ENCODE data around the gene TRNT1. TPM values are rescaled to one million over a fixed set of nuclear protein-coding genes. Genes with fewer than 3 reads are reported as not detected.

Gene TRNT1
- total and polyA plus RNA-seq, 7 experiments from 2014 or later = 22.7 to 44.5 (median 36.7) TPM

DNA sequence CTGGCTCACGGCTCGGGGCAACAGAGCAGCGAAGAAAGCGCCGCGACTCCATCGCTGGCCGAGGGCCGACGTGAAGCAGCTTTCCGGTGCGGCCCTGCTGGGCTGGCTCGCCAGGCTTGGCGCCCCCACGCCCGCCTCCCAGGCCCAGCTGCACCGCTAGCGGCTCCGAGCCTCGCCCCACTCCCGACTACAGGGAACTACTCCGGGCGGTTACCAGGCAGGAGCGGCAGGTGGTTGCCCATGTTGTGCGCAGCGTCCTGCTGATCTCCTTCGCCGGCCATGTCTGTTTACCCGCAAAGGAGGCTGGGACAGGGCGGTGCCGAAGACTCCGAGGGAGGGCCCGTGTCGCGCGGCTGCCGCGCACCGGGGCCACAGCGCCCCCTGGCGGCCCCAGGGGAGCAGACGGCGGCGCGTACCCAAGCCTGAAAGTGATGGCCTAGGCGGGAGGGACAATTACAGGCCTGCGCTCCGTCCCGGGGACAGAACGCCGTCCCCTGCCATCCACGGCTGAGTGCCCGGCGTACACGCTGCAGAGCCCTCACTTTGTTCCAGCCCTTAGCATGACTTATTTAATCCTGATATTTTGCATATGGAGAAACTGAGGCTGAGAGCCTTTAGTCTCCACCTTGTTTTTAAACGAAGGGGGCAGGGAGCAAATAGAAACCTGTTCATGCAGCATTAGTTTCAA, 52.8 kb downstream of the TRNT1 start, which contains the start of gene CRBN:
Gene CRBN, minus strand, starts transcription at position 285 of the 688 bp plus-strand sequence. Its CDS starts 4 bp downstream, at position 281.
- H3K4me1 Mint-ChIP-seq = peaks cover 28 to 56% (median 46%) of the 10 kb centered on the region in 7 donors
- POLR2A ChIA-PET = interaction anchor here (1.0 to 7.4 kb wide), 2 partner anchors 12 to 1120 kb away, joined by 4 to 72 read pairs; no protein-coding TSS in a partner anchor

DNA sequence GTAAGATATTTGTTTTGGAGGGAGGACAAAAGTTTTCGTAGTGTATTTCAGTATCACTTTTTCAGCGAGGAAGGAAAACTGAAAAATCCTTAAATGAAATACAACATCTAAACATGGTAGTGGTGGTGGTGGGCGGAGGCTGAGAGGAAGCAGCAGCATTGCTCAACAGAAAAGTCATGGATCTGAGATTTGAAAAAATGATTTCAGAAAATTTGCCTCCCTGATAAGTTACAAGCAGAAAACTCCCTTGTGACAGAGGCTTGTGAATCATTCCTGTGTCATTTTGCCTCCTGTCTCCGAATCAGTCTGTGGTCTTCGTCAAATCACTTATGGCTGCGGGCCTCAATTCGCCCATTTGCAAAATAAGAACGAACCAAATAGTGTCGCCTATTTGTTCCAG, 53.7 kb downstream of the TRNT1 start:
- ChIA-PET POLR2A (interaction anchor here (7.4 kb wide), 1 partner anchor 11 kb away, joined by 72 read pairs; no protein-coding TSS in a partner anchor), CTCF (interaction anchor here (0.6 to 1.1 kb wide), 2 partner anchors 29 to 1113 kb away, joined by 3 to 4 read pairs; no protein-coding TSS in a partner anchor)
- H3K27ac Mint-ChIP-seq = peak overlapping the region in 6 of 9 donors; percentile 4 to 98 (median 64)
- H3K4me1 Mint-ChIP-seq = peaks cover 26 to 47% (median 37%) of the 10 kb centered on the region in 7 donors
- Histone ChIP-seq H3K27ac (ENCODE audit: low read depth, low read length) (no peak overlapping the region), H3K36me3 (ENCODE audit: control insufficient read depth in 2 of 3, insufficient read depth in 3 of 3, low read length in 3 of 3) (peaks cover 0 to 5% (median 0%) of the 10 kb centered on the region in 3 experiments), H3K4me1 (ENCODE audit: control insufficient read depth in 2 of 2, insufficient read depth in 2 of 2, low read length in 2 of 2) (peaks cover 24 to 31% of the 10 kb centered on the region in 2 donors), H3K27me3 (ENCODE audit: control insufficient read depth in 2 of 2, insufficient read depth in 2 of 2, low read length in 2 of 2) (no peaks in the 10 kb centered on the region), H3K9me3 (ENCODE audit: control insufficient read depth in 2 of 3, low read length in 3 of 3) (no peaks in the 10 kb centered on the region), H3K4me3 (ENCODE audit: low read length) (no peak overlapping the region)
- ATAC-seq (no peak), DNase-seq (no peak)
- H3K9me3 Mint-ChIP-seq = peaks cover 0 to 3% (median 0%) of the 10 kb centered on the region in 11 donors
- intact Hi-C loops (cut with micrococcal nuclease) = no loop called here
- peaks cover 0 to 14% (median 5%) of the 10 kb centered on the region in 5 donors for H3K36me3 Mint-ChIP-seq
- H3K27me3 Mint-ChIP-seq = peaks cover 0 to 22% (median 0%) of the 10 kb centered on the region in 5 donors
- H3K4me3 Mint-ChIP-seq = peak overlapping the region in 6 of 10 donors; percentile 12 to 96 (median 19)

More for the DNA sequence above, 52.8 kb downstream of the TRNT1 start, which contains the start of gene CRBN:
- peaks cover 0 to 19% (median 9%) of the 10 kb centered on the region in 5 donors for H3K36me3 Mint-ChIP-seq
- DNase-seq (peak; percentile 82 to 91 (median 89)), ATAC-seq (peak; percentile 100)
- H3K4me3 Mint-ChIP-seq = peak within 1 kb of the TSS; percentile 88 to 99 (median 94)
- CTCF ChIA-PET = interaction anchor here (0.8 to 0.9 kb wide), 3 partner anchors 10 to 21 kb away, joined by 3 to 5 read pairs (median 3); no protein-coding TSS in a partner anchor
- peaks cover 0 to 2% (median 0%) of the 10 kb centered on the region in 11 donors for H3K9me3 Mint-ChIP-seq
- Histone ChIP-seq H3K36me3 (ENCODE audit: control insufficient read depth in 2 of 3, insufficient read depth in 3 of 3, low read length in 3 of 3) (peaks cover 0 to 5% (median 0%) of the 10 kb centered on the region in 3 experiments), H3K4me1 (ENCODE audit: control insufficient read depth in 2 of 2, insufficient read depth in 2 of 2, low read length in 2 of 2) (peaks cover 24 to 36% of the 10 kb centered on the region in 2 donors), H3K4me3 (ENCODE audit: low read length) (peak within 1 kb of the TSS; percentile 86), H3K27ac (ENCODE audit: low read depth, low read length) (peak within 1 kb of the TSS; percentile 87), H3K9me3 (ENCODE audit: control insufficient read depth in 2 of 3, low read length in 3 of 3) (no peaks in the 10 kb centered on the region), H3K27me3 (ENCODE audit: control insufficient read depth in 2 of 2, insufficient read depth in 2 of 2, low read length in 2 of 2) (no peaks in the 10 kb centered on the region)
- peak within 1 kb of the TSS; percentile 89 to 98 (median 95) for H3K27ac Mint-ChIP-seq
- H3K27me3 Mint-ChIP-seq = peaks cover 0 to 15% (median 0%) of the 10 kb centered on the region in 5 donors
- intact Hi-C loops (cut with micrococcal nuclease) = loop anchor here (1.0 to 10.0 kb wide), 13 partner anchors 8 to 1943 kb away; partner anchors contain the start of genes ARL8B (in 2 of the 2), ITPR1 (in 2 of the 2), SETMAR (in 2 of the 2) and TRNT1 (in 2 of the 2)

DNA sequence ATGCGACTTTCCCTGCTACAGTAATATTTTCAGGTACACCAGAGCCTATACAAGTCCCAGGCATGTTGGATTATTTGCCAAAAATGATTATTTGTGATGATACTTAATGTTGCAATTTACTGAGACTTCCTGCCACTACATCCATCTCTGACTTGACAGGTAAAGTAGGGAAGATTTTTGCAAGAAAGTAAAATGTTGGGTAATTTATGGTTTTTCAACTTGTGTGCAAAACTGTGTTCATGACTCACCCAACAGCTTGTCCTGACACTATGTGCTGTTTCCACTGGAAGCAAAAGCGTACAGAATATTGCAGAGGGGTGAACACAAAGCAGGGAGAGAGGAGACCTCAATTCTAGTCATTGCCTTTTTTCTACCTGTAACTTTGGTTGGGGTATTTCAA, 58.1 kb downstream of the TRNT1 start:
- Mint-ChIP-seq H3K36me3 (peaks cover 0 to 11% (median 0%) of the 10 kb centered on the region in 5 donors), H3K4me3 (no peak overlapping the region), H3K27me3 (peaks cover 0 to 41% (median 0%) of the 10 kb centered on the region in 5 donors), H3K4me1 (peaks cover 8 to 19% (median 12%) of the 10 kb centered on the region in 7 donors), H3K27ac (no peak overlapping the region), H3K9me3 (peaks cover 6 to 23% (median 13%) of the 10 kb centered on the region in 11 donors)
- intact Hi-C loops (cut with micrococcal nuclease) = no loop called here
- DNase-seq (no peak), ATAC-seq (no peak)
- Histone ChIP-seq H3K36me3 (ENCODE audit: control insufficient read depth in 2 of 3, insufficient read depth in 3 of 3, low read length in 3 of 3) (no peaks in the 10 kb centered on the region), H3K4me1 (ENCODE audit: control insufficient read depth in 2 of 2, insufficient read depth in 2 of 2, low read length in 2 of 2) (peaks cover 0 to 10% of the 10 kb centered on the region in 2 donors), H3K27ac (ENCODE audit: low read depth, low read length) (no peak overlapping the region), H3K9me3 (ENCODE audit: control insufficient read depth in 2 of 3, low read length in 3 of 3) (peaks cover 0 to 7% (median 0%) of the 10 kb centered on the region in 3 experiments), H3K4me3 (ENCODE audit: low read length) (no peak overlapping the region), H3K27me3 (ENCODE audit: control insufficient read depth in 2 of 2, insufficient read depth in 2 of 2, low read length in 2 of 2) (no peaks in the 10 kb centered on the region)
- ChIA-PET POLR2A (no interaction called here), CTCF (interaction anchor here (0.8 kb wide), 1 partner anchor 100 kb away, joined by 3 read pairs; no protein-coding TSS in a partner anchor)

DNA sequence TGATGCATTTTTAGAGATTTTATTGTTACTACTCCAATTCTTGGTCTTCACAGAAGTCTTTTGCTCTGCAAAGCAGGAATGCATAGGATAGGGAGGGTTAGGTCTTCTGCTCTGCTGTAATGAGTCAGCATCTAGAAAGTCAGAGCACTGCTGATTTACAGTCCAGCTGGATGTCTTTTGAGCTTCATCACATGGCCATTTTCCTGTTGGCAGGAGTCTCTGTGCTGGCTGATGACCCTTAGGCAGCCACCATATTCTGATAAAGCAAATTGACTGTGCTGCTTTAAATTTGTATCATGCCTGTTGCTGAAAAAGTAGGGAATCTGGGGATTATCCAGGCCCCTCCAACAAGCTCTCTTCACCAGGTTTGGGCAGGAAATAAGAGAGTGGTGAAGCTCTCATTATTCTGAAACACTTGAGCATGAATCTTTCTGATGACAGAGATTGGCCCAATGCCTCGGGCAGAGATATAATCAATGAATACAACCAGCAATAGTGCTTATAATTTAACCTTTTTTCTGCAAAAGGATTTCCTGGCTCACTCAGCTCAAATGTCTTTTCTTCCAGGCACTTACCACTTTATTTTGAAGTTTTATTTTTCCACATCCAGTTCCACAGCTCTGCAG, 62.5 kb downstream of the TRNT1 start:
- peaks cover 0 to 7% (median 0%) of the 10 kb centered on the region in 3 experiments for H3K9me3 ChIP-seq (ENCODE audit: control insufficient read depth in 2 of 3, low read length in 3 of 3)
- H3K27ac ChIP-seq (ENCODE audit: low read depth, low read length) = peak overlapping the region; percentile 19
- H3K27me3 ChIP-seq (ENCODE audit: control insufficient read depth in 2 of 2, insufficient read depth in 2 of 2, low read length in 2 of 2) = no peaks in the 10 kb centered on the region
- Mint-ChIP-seq H3K4me1 (peaks cover 27 to 52% (median 50%) of the 10 kb centered on the region in 7 donors), H3K27me3 (peaks cover 0 to 30% (median 0%) of the 10 kb centered on the region in 5 donors), H3K9me3 (peaks cover 6 to 23% (median 13%) of the 10 kb centered on the region in 11 donors), H3K36me3 (peaks cover 0 to 11% (median 1%) of the 10 kb centered on the region in 5 donors), H3K4me3 (peak overlapping the region in 7 of 10 donors; percentile 45 to 92 (median 53)), H3K27ac (peak overlapping the region in 8 of 9 donors; percentile 27 to 95 (median 86))
- H3K36me3 ChIP-seq (ENCODE audit: control insufficient read depth in 2 of 3, insufficient read depth in 3 of 3, low read length in 3 of 3) = no peaks in the 10 kb centered on the region
- H3K4me1 ChIP-seq (ENCODE audit: control insufficient read depth in 2 of 2, insufficient read depth in 2 of 2, low read length in 2 of 2) = peaks cover 20 to 42% of the 10 kb centered on the region in 2 donors
- no peak overlapping the region for H3K4me3 ChIP-seq (ENCODE audit: low read length)
- no peak for DNase-seq
- CTCF ChIA-PET = interaction anchor here (0.9 to 2.1 kb wide), 6 partner anchors 10 to 19 kb away, joined by 3 to 7 read pairs (median 4); partner anchors contain the start of gene CRBN
- intact Hi-C loops (cut with micrococcal nuclease) = no loop called here
- POLR2A ChIA-PET = interaction anchor here (1.1 to 5.8 kb wide), 3 partner anchors 9 to 16 kb away, joined by 3 to 72 read pairs (median 8); partner anchors contain the start of gene CRBN
- ATAC-seq = no peak

DNA sequence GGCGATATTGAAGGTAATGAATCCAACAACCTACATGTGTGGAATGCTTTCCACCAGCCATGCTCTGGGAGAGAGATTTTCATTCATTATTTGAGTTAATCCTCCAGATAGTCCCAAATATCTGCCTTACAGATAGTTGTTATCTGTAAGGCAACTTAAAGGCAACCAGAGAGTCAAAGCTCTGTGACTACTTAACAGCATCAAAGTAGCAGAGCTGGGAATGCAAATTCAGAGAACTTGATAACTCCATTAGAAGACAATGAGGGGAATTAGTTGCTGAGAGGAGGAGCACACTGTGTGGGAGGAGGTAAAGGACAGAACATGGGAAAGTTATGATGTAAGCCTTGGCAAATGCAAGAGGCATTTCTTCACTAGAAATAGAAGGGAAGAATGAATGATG, 63.2 kb downstream of the TRNT1 start:
- CTCF ChIA-PET = interaction anchor here (0.8 to 2.1 kb wide), 6 partner anchors 9 to 20 kb away, joined by 3 to 7 read pairs (median 4); partner anchors contain the start of gene CRBN
- H3K4me1 ChIP-seq (ENCODE audit: control insufficient read depth in 2 of 2, insufficient read depth in 2 of 2, low read length in 2 of 2) = peaks cover 20 to 42% of the 10 kb centered on the region in 2 donors
- H3K9me3 Mint-ChIP-seq = peaks cover 6 to 23% (median 13%) of the 10 kb centered on the region in 11 donors
- H3K4me1 Mint-ChIP-seq = peaks cover 27 to 53% (median 51%) of the 10 kb centered on the region in 7 donors
- peak overlapping the region in 7 of 10 donors; percentile 45 to 92 (median 53) for H3K4me3 Mint-ChIP-seq
- no peaks in the 10 kb centered on the region for H3K36me3 ChIP-seq (ENCODE audit: control insufficient read depth in 2 of 3, insufficient read depth in 3 of 3, low read length in 3 of 3)
- H3K36me3 Mint-ChIP-seq = peaks cover 0 to 11% (median 1%) of the 10 kb centered on the region in 5 donors
- H3K27me3 Mint-ChIP-seq = peaks cover 0 to 24% (median 0%) of the 10 kb centered on the region in 5 donors
- no peak overlapping the region for H3K27ac ChIP-seq (ENCODE audit: low read depth, low read length)
- ATAC-seq = no peak
- no peaks in the 10 kb centered on the region for H3K27me3 ChIP-seq (ENCODE audit: control insufficient read depth in 2 of 2, insufficient read depth in 2 of 2, low read length in 2 of 2)
- H3K4me3 ChIP-seq (ENCODE audit: low read length) = no peak overlapping the region
- POLR2A ChIA-PET = interaction anchor here (1.1 to 5.8 kb wide), 4 partner anchors 10 to 17 kb away, joined by 3 to 72 read pairs (median 9); partner anchors contain the start of gene CRBN
- intact Hi-C loops (cut with micrococcal nuclease) = loop anchor here in 1 of 2 donors (5.0 kb wide), 2 partner anchors 607 to 1302 kb away; partner anchors contain the start of genes ITPR1 and LRRN1
- peaks cover 0 to 7% (median 0%) of the 10 kb centered on the region in 3 experiments for H3K9me3 ChIP-seq (ENCODE audit: control insufficient read depth in 2 of 3, low read length in 3 of 3)
- DNase-seq = no peak
- H3K27ac Mint-ChIP-seq = peak overlapping the region in 8 of 9 donors; percentile 27 to 95 (median 86)
